ENCODE measurements around the gene PUS3.
"Not testable (repeated sequence)": the region's sequence is repeated elsewhere in the genome, so short reads cannot be mapped to it uniquely, and the experiment has no call there.

PUS3 gene

DNA sequence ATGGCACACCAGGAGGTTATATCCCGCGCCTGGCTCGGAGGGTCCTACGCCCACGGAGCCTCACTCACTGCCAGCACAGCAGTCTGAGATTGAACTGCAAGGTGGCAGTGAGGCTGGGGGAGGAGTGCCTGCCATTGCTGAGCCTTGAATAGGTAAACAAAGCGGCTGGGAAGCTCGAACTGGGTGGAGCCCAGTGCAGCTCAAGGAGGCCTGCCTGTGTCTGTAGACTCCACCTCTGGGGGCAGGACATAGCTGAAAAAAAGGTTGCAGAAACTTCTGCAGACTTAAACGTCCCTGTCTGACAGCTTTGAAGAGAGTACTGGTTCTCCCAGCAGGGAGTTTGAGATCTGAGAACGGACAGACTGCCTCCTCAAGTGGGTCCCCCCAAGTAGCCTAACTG, 45.3 kb downstream of the PUS3 start:
- not testable (repeated sequence) for DNase-seq

DNA sequence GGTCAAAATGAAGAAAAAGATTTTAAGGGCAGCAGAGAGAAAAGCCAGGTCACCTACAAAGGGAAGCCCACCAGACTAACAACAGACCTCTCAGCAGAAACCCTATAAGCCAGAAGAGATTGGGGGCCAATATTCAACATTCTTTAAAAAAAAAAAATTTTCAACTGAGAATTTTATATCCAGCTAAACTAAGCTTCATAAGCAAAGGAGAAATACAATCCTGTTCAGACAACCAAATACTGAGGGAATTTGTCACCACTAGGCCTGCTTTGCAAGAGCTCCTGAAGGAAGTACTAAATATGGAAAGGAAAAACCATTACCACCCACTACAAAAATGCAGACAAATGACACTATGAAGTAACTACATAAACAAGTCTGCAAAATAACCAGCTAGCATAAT, 56.8 kb downstream of the PUS3 start:
- DNase-seq = no peak

Data from NCI-H1694 treated with DMSO at 0.1 percent for 48 hours (cell line).